Gastrocnemius medialis (tissue), 4 donors: ENCODE results near the gene SLC5A2.

Experiments
- CTCF ChIP-seq, 5 experiments: fragments of 450-650 bp in 3 of 5; fragments of 200-600 bp in 2 of 5; sonication (generic) in 2 of 5; IDR thresholded peaks in 4 of 5; conservative IDR thresholded peaks in 1 of 5; 1 replicate in 4 of 5; 2 replicates in 1 of 5; pipeline ENCODE4 v1.5.1; 2016 to 2019; ENCODE audit warnings: antibody characterized with exemption in 5 of 5, mild to moderate bottlenecking in 3 of 5, moderate library complexity in 3 of 5
- POLR2A ChIP-seq, 2 donors: fragments of 450-650 bp; IDR thresholded peaks; one replicate each; pipeline ENCODE4 v1.6.1; 2017; ENCODE audit warnings: antibody characterized with exemption in 2 of 2, mild to moderate bottlenecking in 2 of 2, moderate library complexity in 2 of 2

- TF ChIP-seq CTCF (IDR thresholded peaks at IDR 0.05 in 4 of 5, conservative IDR thresholded peaks at IDR 0.05 in 1 of 5) (no peak), POLR2A (IDR thresholded peaks at IDR 0.05) (no peak)
These were observed 13.7 kb downstream of the SLC5A2 start for GRCh38 chr16:31496670-31497069.
